ENCODE results near the gene NFU1. TPM values are rescaled to one million over a fixed set of nuclear protein-coding genes. Genes with fewer than 3 reads are reported as not detected.

Gene NFU1
- polyA plus RNA-seq, 1 experiment: 62.9 TPM

- no peak overlapping the region for H3K27ac ChIP-seq (ENCODE audit: low read depth, low read length)
- H3K9me3 ChIP-seq (ENCODE audit: control insufficient read depth, insufficient read depth, low read length): no peaks in the 10 kb centered on the region
- no peaks in the 10 kb centered on the region for H3K27me3 ChIP-seq (ENCODE audit: control insufficient read depth, insufficient read depth, low read length)
- no peak for DNase-seq (ENCODE audit: low read depth, low spot score)
- POLR2A ChIA-PET: interaction anchor here (0.6 kb wide), 1 partner anchor 21 kb away, joined by 3 read pairs; no protein-coding TSS in a partner anchor
- CTCF ChIA-PET: interaction anchor here (0.6 kb wide), 1 partner anchor 931 kb away, joined by 4 read pairs; no protein-coding TSS in a partner anchor
- no peak overlapping the region for H3K4me3 ChIP-seq (ENCODE audit: low read depth, low read length)
- no peak for TF ChIP-seq CTCF (IDR thresholded peaks at IDR 0.05; ENCODE audit: low read depth, low read length)
These were observed 43.3 kb downstream of the NFU1 start for GRCh38 chr2:69393963-69394362.

GRCh38 chr2:69390471-69390870 is 46.8 kb downstream of the NFU1 start:
- Histone ChIP-seq H3K9me3 (ENCODE audit: control insufficient read depth, insufficient read depth, low read length) (no peaks in the 10 kb centered on the region; the same call in 1 of the 2 replicates), H3K4me3 (ENCODE audit: low read depth, low read length) (no peak overlapping the region), H3K27me3 (ENCODE audit: control insufficient read depth, insufficient read depth, low read length) (no peaks in the 10 kb centered on the region), H3K27ac (ENCODE audit: low read depth, low read length) (no peak overlapping the region)
- no peak for DNase-seq (ENCODE audit: low read depth, low spot score)
- POLR2A ChIA-PET: no interaction called here
- CTCF ChIA-PET: interaction anchor here (1.1 to 1.7 kb wide), 3 partner anchors 15 to 309 kb away, joined by 3 to 4 read pairs (median 3); no protein-coding TSS in a partner anchor
- TF ChIP-seq CTCF (IDR thresholded peaks at IDR 0.05; ENCODE audit: low read depth, low read length): no peak

GRCh38 chr2:69390001-69390400 is 47.2 kb downstream of the NFU1 start:
- Histone ChIP-seq H3K27me3 (ENCODE audit: control insufficient read depth, insufficient read depth, low read length) (no peaks in the 10 kb centered on the region), H3K4me3 (ENCODE audit: low read depth, low read length) (no peak overlapping the region), H3K9me3 (ENCODE audit: control insufficient read depth, insufficient read depth, low read length) (no peaks in the 10 kb centered on the region; the same call in 1 of the 2 replicates), H3K27ac (ENCODE audit: low read depth, low read length) (no peak overlapping the region)
- POLR2A ChIA-PET: no interaction called here
- CTCF ChIA-PET: interaction anchor here (1.1 to 1.7 kb wide), 3 partner anchors 15 to 309 kb away, joined by 3 to 4 read pairs (median 3); no protein-coding TSS in a partner anchor
- no peak for TF ChIP-seq CTCF (IDR thresholded peaks at IDR 0.05; ENCODE audit: low read depth, low read length)
- DNase-seq (ENCODE audit: low read depth, low spot score): no peak

- H3K9me3 ChIP-seq (ENCODE audit: control insufficient read depth, insufficient read depth, low read length): no peaks in the 10 kb centered on the region; the same call in 1 of the 2 replicates
- no peaks in the 10 kb centered on the region for H3K27me3 ChIP-seq (ENCODE audit: control insufficient read depth, insufficient read depth, low read length)
- no peak overlapping the region for H3K4me3 ChIP-seq (ENCODE audit: low read depth, low read length)
- ChIA-PET CTCF (interaction anchor here (1.7 kb wide), 1 partner anchor 14 kb away, joined by 4 read pairs; no protein-coding TSS in a partner anchor), POLR2A (no interaction called here)
- H3K27ac ChIP-seq (ENCODE audit: low read depth, low read length): no peak overlapping the region
- no peak for DNase-seq (ENCODE audit: low read depth, low spot score)
- TF ChIP-seq CTCF (IDR thresholded peaks at IDR 0.05; ENCODE audit: low read depth, low read length): no peak
These were observed 48.0 kb downstream of the NFU1 start for GRCh38 chr2:69389271-69389670.

- TF ChIP-seq CTCF (IDR thresholded peaks at IDR 0.05; ENCODE audit: low read depth, low read length): no peak
- no peaks in the 10 kb centered on the region for H3K27me3 ChIP-seq (ENCODE audit: control insufficient read depth, insufficient read depth, low read length)
- peak overlapping the region; percentile 65 for H3K4me3 ChIP-seq (ENCODE audit: low read depth, low read length)
- ChIA-PET CTCF (no interaction called here), POLR2A (no interaction called here)
- H3K9me3 ChIP-seq (ENCODE audit: control insufficient read depth, insufficient read depth, low read length): no peaks in the 10 kb centered on the region; the same call in 1 of the 2 replicates
- peak overlapping the region; percentile 97 for H3K27ac ChIP-seq (ENCODE audit: low read depth, low read length)
- no peak for DNase-seq (ENCODE audit: low read depth, low spot score)
These were observed 49.3 kb downstream of the NFU1 start for GRCh38 chr2:69387770-69388481.

All from AG04450 (cell line).